ENCODE measurements around the gene SNRNP48. TPM values are rescaled to one million over a fixed set of nuclear protein-coding genes. Genes with fewer than 3 reads are reported as not detected.

SNRNP48 gene
- total RNA-seq, 1 donor from 2014 or later: 13.3 TPM

DNA sequence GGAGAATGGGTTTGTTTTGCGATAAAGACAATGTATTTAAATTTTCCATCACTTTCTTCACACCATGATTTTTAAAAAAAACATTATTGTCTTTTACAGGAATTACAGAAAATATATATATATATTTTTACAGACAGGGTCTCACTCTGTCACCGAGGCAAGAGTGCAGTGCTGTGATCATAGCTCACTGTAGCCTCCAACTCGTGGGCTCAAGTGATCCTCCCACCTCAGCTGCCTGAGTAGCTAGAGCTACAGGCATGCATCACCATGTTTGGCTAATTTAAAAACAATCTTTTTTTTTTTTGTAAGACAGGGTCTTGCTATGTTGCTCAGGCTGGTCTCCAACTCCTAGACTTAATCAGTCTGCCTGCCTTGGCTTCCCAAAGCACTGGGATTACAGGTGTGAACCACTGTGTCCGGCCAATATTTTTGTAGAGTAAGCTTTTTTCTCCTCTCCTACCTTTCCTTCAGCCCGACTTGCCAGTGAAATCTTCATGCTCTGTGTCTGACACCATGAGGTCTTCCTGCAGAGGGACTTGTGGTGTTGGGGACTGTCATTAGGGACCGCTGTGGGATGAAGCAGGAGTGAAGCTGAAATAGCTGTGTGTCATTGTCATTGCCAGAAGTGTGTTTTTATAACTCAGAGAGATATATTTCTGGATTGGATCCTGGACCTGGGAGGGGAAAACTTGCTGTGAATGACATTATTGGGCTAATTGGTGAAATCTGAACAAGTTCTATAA lies 35.3 kb upstream of the SNRNP48 start:
- no peak for DNase-seq (ENCODE audit: low spot score)
- no peaks in the 10 kb centered on the region for H3K27me3 Mint-ChIP-seq (ENCODE audit: unreplicated experiment)
- H3K4me1 Mint-ChIP-seq (ENCODE audit: unreplicated experiment): no peaks in the 10 kb centered on the region
- peaks cover 9% of the 10 kb centered on the region for H3K36me3 Mint-ChIP-seq (ENCODE audit: low read depth, unreplicated experiment)
- H3K4me3 Mint-ChIP-seq (ENCODE audit: unreplicated experiment): no peak overlapping the region
- no peaks in the 10 kb centered on the region for H3K9me3 Mint-ChIP-seq (ENCODE audit: unreplicated experiment)
- TF ChIP-seq, protein P1, sequence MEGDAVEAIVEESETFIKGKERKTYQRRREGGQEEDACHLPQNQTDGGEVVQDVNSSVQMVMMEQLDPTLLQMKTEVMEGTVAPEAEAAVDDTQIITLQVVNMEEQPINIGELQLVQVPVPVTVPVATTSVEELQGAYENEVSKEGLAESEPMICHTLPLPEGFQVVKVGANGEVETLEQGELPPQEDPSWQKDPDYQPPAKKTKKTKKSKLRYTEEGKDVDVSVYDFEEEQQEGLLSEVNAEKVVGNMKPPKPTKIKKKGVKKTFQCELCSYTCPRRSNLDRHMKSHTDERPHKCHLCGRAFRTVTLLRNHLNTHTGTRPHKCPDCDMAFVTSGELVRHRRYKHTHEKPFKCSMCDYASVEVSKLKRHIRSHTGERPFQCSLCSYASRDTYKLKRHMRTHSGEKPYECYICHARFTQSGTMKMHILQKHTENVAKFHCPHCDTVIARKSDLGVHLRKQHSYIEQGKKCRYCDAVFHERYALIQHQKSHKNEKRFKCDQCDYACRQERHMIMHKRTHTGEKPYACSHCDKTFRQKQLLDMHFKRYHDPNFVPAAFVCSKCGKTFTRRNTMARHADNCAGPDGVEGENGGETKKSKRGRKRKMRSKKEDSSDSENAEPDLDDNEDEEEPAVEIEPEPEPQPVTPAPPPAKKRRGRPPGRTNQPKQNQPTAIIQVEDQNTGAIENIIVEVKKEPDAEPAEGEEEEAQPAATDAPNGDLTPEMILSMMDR (IDR thresholded peaks at IDR 0.05; ENCODE audit: unreplicated experiment): no peak
- H3K27ac Mint-ChIP-seq (ENCODE audit: unreplicated experiment): no peak overlapping the region

DNA sequence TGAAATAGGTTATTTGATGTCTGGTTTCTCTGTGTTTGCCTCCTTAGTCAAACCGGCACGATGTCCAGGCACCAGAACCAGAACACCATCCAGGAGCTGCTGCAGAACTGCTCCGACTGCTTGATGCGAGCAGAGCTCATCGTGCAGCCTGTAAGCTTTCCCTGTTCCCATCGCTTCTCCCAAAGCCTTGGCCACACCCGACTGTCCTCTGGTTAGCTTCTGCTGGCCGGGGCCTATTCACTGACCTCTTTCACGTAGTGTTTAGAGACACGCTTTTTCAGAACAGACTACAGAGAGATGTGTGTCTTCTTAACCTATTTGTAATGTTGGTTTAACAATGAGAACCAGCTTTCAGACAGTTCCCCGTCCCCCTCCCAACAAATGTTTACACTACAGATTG lies 34.3 kb upstream of the SNRNP48 start:
- H3K27me3 Mint-ChIP-seq (ENCODE audit: unreplicated experiment): no peaks in the 10 kb centered on the region
- no peaks in the 10 kb centered on the region for H3K4me1 Mint-ChIP-seq (ENCODE audit: unreplicated experiment)
- TF ChIP-seq, protein P1 (IDR thresholded peaks at IDR 0.05; ENCODE audit: unreplicated experiment): no peak
- no peak overlapping the region for H3K27ac Mint-ChIP-seq (ENCODE audit: unreplicated experiment)
- no peak for DNase-seq (ENCODE audit: low spot score)
- H3K9me3 Mint-ChIP-seq (ENCODE audit: unreplicated experiment): no peaks in the 10 kb centered on the region
- H3K4me3 Mint-ChIP-seq (ENCODE audit: unreplicated experiment): no peak overlapping the region
- H3K36me3 Mint-ChIP-seq (ENCODE audit: low read depth, unreplicated experiment): peaks cover 12% of the 10 kb centered on the region

DNA sequence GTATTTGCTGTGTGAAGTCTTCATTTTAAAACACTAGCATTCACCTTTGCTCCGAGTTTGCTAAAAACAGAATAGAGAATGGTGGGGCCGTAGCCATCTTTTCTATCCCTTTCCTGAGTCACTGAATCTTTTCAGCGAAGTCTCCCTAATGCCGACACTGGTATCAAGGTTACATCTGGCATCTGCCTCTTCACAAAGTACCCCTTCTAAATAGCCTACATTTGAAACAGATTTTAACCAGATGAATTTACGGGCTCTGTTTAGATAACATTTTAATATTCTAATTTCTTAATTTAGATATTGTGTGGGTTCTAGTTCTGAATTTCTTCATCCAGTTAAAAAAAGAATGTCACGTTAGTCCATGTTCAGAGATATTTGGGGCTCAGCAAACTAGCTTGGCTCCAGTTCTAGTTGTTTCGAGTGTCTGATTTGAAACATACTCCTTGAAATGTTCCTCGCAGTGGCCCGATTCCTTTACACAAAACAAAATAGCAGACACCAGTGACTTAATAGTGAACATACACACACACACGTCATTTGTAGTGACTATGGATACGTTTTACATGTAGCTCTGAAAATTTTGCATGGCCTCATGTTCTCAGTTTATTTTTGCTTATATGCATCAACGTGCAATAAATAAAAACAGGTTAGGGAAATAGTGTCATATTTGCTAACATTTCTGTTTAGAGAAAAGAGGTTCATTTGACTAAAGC lies 33.4 kb upstream of the SNRNP48 start:
- H3K36me3 Mint-ChIP-seq (ENCODE audit: low read depth, unreplicated experiment): peaks cover 13% of the 10 kb centered on the region
- DNase-seq (ENCODE audit: low spot score): no peak
- TF ChIP-seq, protein P1 (IDR thresholded peaks at IDR 0.05; ENCODE audit: unreplicated experiment): no peak
- no peak overlapping the region for H3K27ac Mint-ChIP-seq (ENCODE audit: unreplicated experiment)
- no peaks in the 10 kb centered on the region for H3K27me3 Mint-ChIP-seq (ENCODE audit: unreplicated experiment)
- H3K9me3 Mint-ChIP-seq (ENCODE audit: unreplicated experiment): no peaks in the 10 kb centered on the region
- H3K4me1 Mint-ChIP-seq (ENCODE audit: unreplicated experiment): no peaks in the 10 kb centered on the region
- no peak overlapping the region for H3K4me3 Mint-ChIP-seq (ENCODE audit: unreplicated experiment)

DNA sequence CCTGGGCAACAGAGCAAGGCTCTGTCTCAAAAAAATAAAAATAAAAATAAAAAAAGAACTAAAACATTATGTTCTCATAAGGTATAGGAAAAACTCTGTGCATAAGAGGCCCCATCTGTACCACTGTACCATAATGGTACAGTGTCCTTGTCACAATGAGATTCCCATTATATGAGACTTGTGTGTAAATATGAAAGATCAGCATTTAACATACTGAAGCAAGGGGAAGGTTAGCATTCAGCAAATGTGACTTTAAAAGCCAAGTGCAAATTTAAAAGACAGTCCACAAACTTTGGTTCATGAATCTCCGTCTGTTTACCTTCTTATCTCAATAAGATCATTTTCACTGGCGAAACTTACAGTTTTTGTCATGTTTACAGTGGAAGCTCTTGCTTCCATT lies 32.3 kb upstream of the SNRNP48 start:
- Mint-ChIP-seq H3K36me3 (ENCODE audit: low read depth, unreplicated experiment) (peaks cover 20% of the 10 kb centered on the region), H3K4me1 (ENCODE audit: unreplicated experiment) (no peaks in the 10 kb centered on the region), H3K27me3 (ENCODE audit: unreplicated experiment) (no peaks in the 10 kb centered on the region), H3K4me3 (ENCODE audit: unreplicated experiment) (no peak overlapping the region), H3K27ac (ENCODE audit: unreplicated experiment) (no peak overlapping the region), H3K9me3 (ENCODE audit: unreplicated experiment) (no peaks in the 10 kb centered on the region)
- TF ChIP-seq, protein P1 (IDR thresholded peaks at IDR 0.05; ENCODE audit: unreplicated experiment): no peak
- DNase-seq (ENCODE audit: low spot score): no peak

DNA sequence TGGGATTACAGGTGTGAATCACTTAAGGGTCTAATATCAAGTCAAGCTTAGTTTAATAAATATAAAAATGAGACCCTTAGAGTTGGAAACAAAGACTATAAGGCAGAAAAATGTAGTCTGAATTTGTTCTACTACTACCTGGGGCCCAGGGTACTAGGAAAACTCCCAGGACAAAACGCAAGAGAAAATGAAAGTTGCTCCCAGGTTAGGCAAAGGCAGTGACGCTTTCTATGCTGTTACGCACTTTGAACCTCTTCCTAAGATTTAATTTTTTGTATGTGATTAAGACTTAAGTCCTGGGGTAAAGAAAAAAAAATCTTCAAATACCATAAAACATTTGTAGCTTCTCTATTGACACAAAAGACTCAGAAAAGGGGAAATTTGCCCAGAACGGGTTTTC lies 31.2 kb upstream of the SNRNP48 start:
- Mint-ChIP-seq H3K27me3 (ENCODE audit: unreplicated experiment) (no peaks in the 10 kb centered on the region), H3K27ac (ENCODE audit: unreplicated experiment) (no peak overlapping the region), H3K9me3 (ENCODE audit: unreplicated experiment) (no peaks in the 10 kb centered on the region), H3K4me3 (ENCODE audit: unreplicated experiment) (no peak overlapping the region), H3K36me3 (ENCODE audit: low read depth, unreplicated experiment) (peaks cover 22% of the 10 kb centered on the region), H3K4me1 (ENCODE audit: unreplicated experiment) (no peaks in the 10 kb centered on the region)
- DNase-seq (ENCODE audit: low spot score): no peak
- TF ChIP-seq, protein P1 (IDR thresholded peaks at IDR 0.05; ENCODE audit: unreplicated experiment): no peak
